Neural progenitor cell (in vitro differentiated cells): ENCODE data around the gene AGTRAP.

Source experiments
- EZH2 ChIP-seq: fragments of 200-600 bp; sonication (generic); IDR thresholded peaks from 2 replicates; pipeline ENCODE4 v1.6.1; 2017; ENCODE audit warnings: antibody characterized with exemption, mild to moderate bottlenecking, moderate library complexity
- EZH2phosphoT487 ChIP-seq: fragments of 200-600 bp; sonication (generic); IDR thresholded peaks from 2 replicates; pipeline ENCODE4 v1.6.1; 2017; ENCODE audit warnings: antibody characterized with exemption
- TF ChIP-seq, protein P1 (sequence below): fragments of 200-600 bp; sonication (generic); IDR thresholded peaks from 2 replicates; pipeline ENCODE4 v1.5.1; 2017; ENCODE audit warnings: antibody characterized with exemption, mild to moderate bottlenecking

DNA sequence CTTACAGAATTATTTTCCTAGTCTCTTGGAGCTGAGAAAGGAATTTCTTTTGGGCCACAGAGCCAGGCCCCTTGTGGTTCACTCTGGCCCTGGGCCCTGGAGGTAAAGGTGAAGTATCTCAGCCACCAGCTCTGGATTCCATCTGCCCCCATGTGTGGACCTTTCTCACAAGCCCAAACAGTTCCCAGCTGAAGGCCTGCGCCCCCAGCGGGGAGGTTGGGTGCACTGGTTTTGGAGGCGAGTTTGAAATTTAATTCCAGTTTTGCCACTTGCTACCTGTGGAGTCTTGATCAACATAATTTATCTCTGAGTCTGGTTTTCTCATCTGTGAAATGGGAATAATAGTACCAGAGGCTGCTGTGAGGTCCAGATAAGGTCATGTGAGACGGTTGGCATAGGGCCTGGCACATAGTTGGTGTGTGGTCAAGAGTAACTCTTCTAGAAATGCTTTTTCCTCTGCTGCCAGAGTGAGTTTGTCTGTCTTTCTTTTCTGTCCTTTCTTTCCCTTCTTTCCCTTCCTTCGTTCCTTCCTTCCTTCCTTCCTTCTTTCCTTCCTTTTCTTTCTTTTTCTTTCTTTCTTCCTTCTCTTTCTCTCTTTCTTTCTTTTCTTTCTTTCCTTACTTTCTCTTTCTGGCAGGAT is 6.1 kb downstream of the AGTRAP start:
- TF ChIP-seq EZH2phosphoT487, result no peak
- TF ChIP-seq, protein P1, sequence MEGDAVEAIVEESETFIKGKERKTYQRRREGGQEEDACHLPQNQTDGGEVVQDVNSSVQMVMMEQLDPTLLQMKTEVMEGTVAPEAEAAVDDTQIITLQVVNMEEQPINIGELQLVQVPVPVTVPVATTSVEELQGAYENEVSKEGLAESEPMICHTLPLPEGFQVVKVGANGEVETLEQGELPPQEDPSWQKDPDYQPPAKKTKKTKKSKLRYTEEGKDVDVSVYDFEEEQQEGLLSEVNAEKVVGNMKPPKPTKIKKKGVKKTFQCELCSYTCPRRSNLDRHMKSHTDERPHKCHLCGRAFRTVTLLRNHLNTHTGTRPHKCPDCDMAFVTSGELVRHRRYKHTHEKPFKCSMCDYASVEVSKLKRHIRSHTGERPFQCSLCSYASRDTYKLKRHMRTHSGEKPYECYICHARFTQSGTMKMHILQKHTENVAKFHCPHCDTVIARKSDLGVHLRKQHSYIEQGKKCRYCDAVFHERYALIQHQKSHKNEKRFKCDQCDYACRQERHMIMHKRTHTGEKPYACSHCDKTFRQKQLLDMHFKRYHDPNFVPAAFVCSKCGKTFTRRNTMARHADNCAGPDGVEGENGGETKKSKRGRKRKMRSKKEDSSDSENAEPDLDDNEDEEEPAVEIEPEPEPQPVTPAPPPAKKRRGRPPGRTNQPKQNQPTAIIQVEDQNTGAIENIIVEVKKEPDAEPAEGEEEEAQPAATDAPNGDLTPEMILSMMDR, result no peak
- TF ChIP-seq EZH2, result no peak
